Stimulated activated CD8-positive, alpha-beta memory T cell treated with anti-CD3 and anti-CD28 coated beads, Interleukin-4, amount 100 ng/mL, for 1 hour (primary cell): Measurements from ENCODE around the gene MIS12.

Experiments
- DNase-seq, 2 donors: peaks; one replicate each; pipeline ENCODE4 v3.0.0-alpha.2; 2020; ENCODE audit warnings: low read depth in 2 of 2, low spot score in 1 of 2

MIS12 gene

GRCh38 chr17:5532581-5532980 is 46.2 kb downstream of the MIS12 start:
- no peak for DNase-seq

GRCh38 chr17:5533486-5534315 is 47.3 kb downstream of the MIS12 start:
- no peak for DNase-seq

- DNase-seq = no peak
Observed at GRCh38 chr17:5535436-5535835, 49.1 kb downstream of the MIS12 start.

- DNase-seq = no peak
Observed at GRCh38 chr17:5536866-5537650, 50.7 kb downstream of the MIS12 start.

GRCh38 chr17:5539286-5539685 is 52.9 kb downstream of the MIS12 start:
- no peak for DNase-seq

- no peak for DNase-seq
Observed at GRCh38 chr17:5540321-5540720, 54.0 kb downstream of the MIS12 start.
